ENCODE results near the gene GJD3. TPM values are rescaled to one million over a fixed set of nuclear protein-coding genes. Genes with fewer than 3 reads are reported as not detected.

Gene GJD3, protein sequence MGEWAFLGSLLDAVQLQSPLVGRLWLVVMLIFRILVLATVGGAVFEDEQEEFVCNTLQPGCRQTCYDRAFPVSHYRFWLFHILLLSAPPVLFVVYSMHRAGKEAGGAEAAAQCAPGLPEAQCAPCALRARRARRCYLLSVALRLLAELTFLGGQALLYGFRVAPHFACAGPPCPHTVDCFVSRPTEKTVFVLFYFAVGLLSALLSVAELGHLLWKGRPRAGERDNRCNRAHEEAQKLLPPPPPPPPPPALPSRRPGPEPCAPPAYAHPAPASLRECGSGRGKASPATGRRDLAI
- total RNA-seq: 1.5 and 2.9 TPM in 2 replicates

DNA sequence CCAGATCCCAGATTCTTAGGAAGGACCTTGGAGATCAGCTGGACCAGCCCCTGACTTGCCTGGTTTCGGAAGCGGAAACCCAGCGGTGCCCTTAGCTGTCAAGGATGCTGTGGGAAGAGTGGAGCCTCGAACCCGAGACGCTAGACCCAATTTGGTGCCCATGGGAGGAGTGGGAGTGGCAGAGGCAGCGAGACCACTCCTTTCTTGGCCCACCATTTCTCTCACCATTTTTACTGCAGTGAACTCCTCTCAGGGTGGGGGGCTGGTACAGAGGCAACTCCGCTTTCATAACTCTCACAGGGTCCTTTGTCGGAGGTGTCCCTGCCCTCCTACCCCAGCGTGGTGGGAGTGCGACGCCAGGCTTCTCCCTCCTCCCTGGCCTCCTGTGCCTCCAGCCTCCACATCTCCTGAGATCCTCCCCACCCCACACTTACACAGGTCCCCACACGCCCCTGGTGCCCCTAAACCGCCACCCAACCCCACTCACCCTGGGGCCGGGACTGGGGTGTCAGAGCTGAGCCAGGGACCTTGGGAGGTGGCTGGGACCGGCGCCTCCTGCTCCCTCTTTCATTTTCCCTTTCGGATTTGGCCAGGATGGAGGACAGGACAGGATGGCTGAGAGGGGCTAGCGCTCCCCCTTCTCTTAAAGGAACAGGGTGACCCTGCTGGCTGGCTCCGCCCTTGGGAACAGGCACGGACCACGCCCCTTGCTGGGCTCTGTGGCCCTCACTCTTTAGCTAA lies at the start of gene GJD3:
Gene GJD3, minus strand, starts transcription at position 617 of the 741 bp plus-strand sequence. CDS start 922 bp downstream, outside the sequence.

Small RNA genes lying within 50 kb of the gene (small RNA-seq; reads per million reads assigned to genes)
- not detected for gene RF00019
- not detected for gene RNA5SP441

Other genes with a start within 250 kb of the GJD3 start
- 55.7 and 60.1 TPM in 2 replicates for gene MSL1, start 242.8 kb downstream of the GJD3 start, total RNA-seq
- gene CASC3, start 224.2 kb downstream of the GJD3 start, total RNA-seq: 42.3 and 48.6 TPM in 2 replicates
- 1.9 and 2.0 TPM in 2 replicates for gene RAPGEFL1, start 187.3 kb downstream of the GJD3 start, total RNA-seq
- 13.1 and 14.4 TPM in 2 replicates for gene WIPF2, start 145.4 kb downstream of the GJD3 start, total RNA-seq
- gene CDC6, start 76.9 kb downstream of the GJD3 start, total RNA-seq: 14.0 and 20.1 TPM in 2 replicates
- 33.1 and 38.3 TPM in 2 replicates for gene RARA, start 55.6 kb downstream of the GJD3 start, total RNA-seq
- gene TOP2A, start 53.2 kb upstream of the GJD3 start, total RNA-seq: 74.2 and 92.2 TPM in 2 replicates
- gene IGFBP4, start 78.7 kb upstream of the GJD3 start, total RNA-seq: 1,032 and 1,209 TPM in 2 replicates
- gene TNS4, start 136.9 kb upstream of the GJD3 start, total RNA-seq: 0.26 and 0.65 TPM in 2 replicates
- gene CCR7, start 200.7 kb upstream of the GJD3 start, total RNA-seq: 0.11 TPM in 1 of 2 replicates, not detected in the other

Data from articular chondrocyte of knee joint (primary cell).